Endothelial cell of umbilical vein (primary cell): Measurements from ENCODE around the gene LIAS. TPM values are rescaled to one million over a fixed set of nuclear protein-coding genes. Genes with fewer than 3 reads are reported as not detected.

Experiments
- BruUV-seq: library from RNA; stranded (reverse); fragments of 400-500 nt; replicated peaks from 2 replicates; lab custom pipeline; 2021; lab: Mats Ljungman, UMichigan
- CTCF ChIA-PET: fragments of 300-600, 350-600 bp; sonication (Branson Sonifier 250); formaldehyde crosslinking; loops from one replicate; lab custom pipeline; 2021; ENCODE audit warnings: antibody characterized with exemption, inconsistent platforms; lab: Charles Lee
- POLR2A ChIA-PET: fragments of 300-600, 350-600 bp; sonication (Branson Sonifier 250); formaldehyde crosslinking; loops from one replicate; lab custom pipeline; 2021; ENCODE audit warnings: antibody characterized with exemption, inconsistent platforms; lab: Charles Lee
- DNase-seq: peaks from one replicate; pipeline ENCODE4 v3.0.0-alpha.2; 2011; ENCODE audit warnings: low read depth, low spot score
- FAIRE-seq: peaks from 2 replicates; lab custom pipeline; 2011; peaks lifted over from hg19 to GRCh38; lab: Jason Lieb, UNC
- H2AFZ ChIP-seq: 2 replicates; pipeline ENCODE4 v1.6.0; 2012; ENCODE audit warnings: low read depth, low read length, control low read depth, inconsistent platforms
- H3K27ac ChIP-seq: 2 replicates; pipeline ENCODE4 v1.5.1; 2011; ENCODE audit warnings: low read depth, mild to moderate bottlenecking, control low read depth, low read length, moderate library complexity; ENCODE audit not compliant: insufficient read depth
- H3K27me3 ChIP-seq, 2 experiments: 2 replicates each; pipeline versions ENCODE4 v1.6.0 to v1.6.1; 2011; ENCODE audit warnings: low read length in 2 of 2, mixed read lengths in 1 of 2; ENCODE audit not compliant: control insufficient read depth in 2 of 2, insufficient read depth in 2 of 2
- H3K36me3 ChIP-seq, 2 experiments: 2 replicates in 1 of 2; 3 replicates in 1 of 2; pipeline ENCODE4 v1.5.1; 2011; ENCODE audit warnings: low read length in 2 of 2, mild to moderate bottlenecking in 1 of 2, moderate library complexity in 1 of 2; ENCODE audit not compliant: control insufficient read depth in 2 of 2, insufficient read depth in 2 of 2; ENCODE audit errors: extremely low read depth in 1 of 2
- H3K4me1 ChIP-seq: 3 replicates; pipeline ENCODE4 v1.5.1; 2011; ENCODE audit warnings: mild to moderate bottlenecking, low read length; ENCODE audit not compliant: control insufficient read depth, insufficient read depth; ENCODE audit errors: extremely low read depth
- H3K4me2 ChIP-seq: 2 replicates; pipeline ENCODE4 v1.6.1; 2011; ENCODE audit warnings: low read length, control low read depth, mixed read lengths; ENCODE audit not compliant: insufficient read depth
- H3K4me3 ChIP-seq, 3 experiments: fragments of 200-600 bp in 1 of 3; sonication (generic), shearing (Covaris generic) in 1 of 3; replicated peaks in 1 of 3; 2 replicates each; pipeline ENCODE4 v1.5.1; 2011 to 2016; ENCODE audit warnings: control low read depth in 3 of 3, low read length in 3 of 3, mild to moderate bottlenecking in 2 of 3, inconsistent platforms in 1 of 3, low read depth in 1 of 3, moderate library complexity in 1 of 3; ENCODE audit not compliant: insufficient read depth in 1 of 3
- H3K79me2 ChIP-seq: 2 replicates; pipeline ENCODE4 v1.6.0; 2012; ENCODE audit warnings: low read length, inconsistent platforms; ENCODE audit not compliant: control insufficient read depth, insufficient read depth
- H3K9ac ChIP-seq: replicated peaks from 2 replicates; pipeline ENCODE3; 2011; ENCODE audit warnings: low read length, control low read depth; ENCODE audit not compliant: insufficient read depth; ENCODE audit errors: extremely low read depth
- H3K9me1 ChIP-seq: replicated peaks from 3 replicates; pipeline ENCODE4 v1.6.0; 2011; ENCODE audit warnings: mild to moderate bottlenecking, low read length; ENCODE audit not compliant: control insufficient read depth, insufficient read depth; ENCODE audit errors: extremely low read depth
- H3K9me3 ChIP-seq: replicated peaks from 2 replicates; pipeline ENCODE4 v1.5.1; 2012; ENCODE audit warnings: low read length, inconsistent platforms; ENCODE audit not compliant: control insufficient read depth, insufficient read depth
- H4K20me1 ChIP-seq: replicated peaks from 2 replicates; pipeline ENCODE3; 2011; ENCODE audit warnings: mild to moderate bottlenecking, low read length; ENCODE audit not compliant: control insufficient read depth, insufficient read depth; ENCODE audit errors: extremely low read depth
- CTCF ChIP-seq, 2 donors: IDR thresholded peaks; 1 replicate in 1 of 2; 2 replicates in 1 of 2; pipeline ENCODE4 v1.5.1; 2011; ENCODE audit warnings: low read length in 2 of 2, mild to moderate bottlenecking in 2 of 2, moderate library complexity in 2 of 2, control low read depth in 1 of 2, inconsistent platforms in 1 of 2, low read depth in 1 of 2; ENCODE audit not compliant: insufficient read depth in 1 of 2; ENCODE audit errors: extremely low read depth in 1 of 2
- EZH2 ChIP-seq: IDR thresholded peaks from 2 replicates; pipeline ENCODE4 v1.6.1; 2012; ENCODE audit warnings: borderline replicate concordance, low read depth, mild to moderate bottlenecking, moderate library complexity, low read length, inconsistent platforms; ENCODE audit not compliant: severe bottlenecking
- FOS ChIP-seq: IDR thresholded peaks from 2 replicates; pipeline ENCODE4 v1.6.1; 2011; ENCODE audit warnings: mild to moderate bottlenecking, low read length, moderate library complexity, borderline replicate concordance; ENCODE audit not compliant: insufficient read depth
- GATA2 ChIP-seq: IDR thresholded peaks from 2 replicates; pipeline ENCODE4 v1.7.0; 2011; ENCODE audit warnings: low read depth, mild to moderate bottlenecking, moderate library complexity, mixed read lengths, low read length; ENCODE audit not compliant: insufficient read length, insufficient read depth
- JUN ChIP-seq: IDR thresholded peaks from 2 replicates; pipeline ENCODE4 v1.6.1; 2011; ENCODE audit warnings: borderline replicate concordance, low read depth; ENCODE audit not compliant: insufficient read length, insufficient read depth
- MAX ChIP-seq: IDR thresholded peaks from 2 replicates; pipeline ENCODE4 v1.6.1; 2011; ENCODE audit not compliant: insufficient read depth, insufficient read length
- MYC ChIP-seq: IDR thresholded peaks from one replicate; pipeline ENCODE4 v1.6.1; 2011; ENCODE audit warnings: mild to moderate bottlenecking, low read depth, low read length
- POLR2A ChIP-seq: IDR thresholded peaks from 2 replicates; pipeline ENCODE4 v1.6.1; 2012; ENCODE audit warnings: low read depth, mild to moderate bottlenecking, control low read depth, low read length
- POLR2AphosphoS5 ChIP-seq: IDR thresholded peaks from 2 replicates; pipeline ENCODE4 v1.6.1; 2012; ENCODE audit warnings: low read depth, mild to moderate bottlenecking, control low read depth, low read length, moderate library complexity; ENCODE audit not compliant: insufficient read depth
- dilution Hi-C: fragments of 300-500 bp; cut with MboI; formaldehyde crosslinking; loops from one replicate; pipeline ENCODE4 v1.15.0; 2019; ENCODE audit warnings: low sequenced_read_pairs; ENCODE audit not compliant: extremely low pct_ligation_motif_present
- intact Hi-C: fragments of 100-400 bp; cut with micrococcal nuclease; formaldehyde crosslinking; loops from one replicate; pipeline ENCODE4 v1.10.0; 2022
- polyA plus RNA-seq, 4 experiments: library from polyadenylated mRNA; depleted of rRNA in 3 of 4; stranded (reverse) in 3 of 4; unstranded in 1 of 4; fragments of >200 nt; gene quantifications; 2 replicates each; pipeline versions ENCODE4 v1.2.1 to v1.2.3, GENCODE V29; 2011 to 2012; ENCODE audit warnings: missing spikeins in 1 of 4
- total RNA-seq: library from RNA; stranded (reverse); gene quantifications from 2 replicates; pipeline ENCODE4 v1.2.3, GENCODE V29; 2021

The LIAS gene
- total and polyA plus RNA-seq, 2 donors (not counting 3 experiments of a cell fraction or from before 2014, with no cell fraction given): 5.5 to 11.3 TPM

GRCh38 chr4:39525822-39526690 lies 67.2 kb downstream of the LIAS start:
- CTCF ChIA-PET: interaction anchor here (1.1 to 2.3 kb wide), 5 partner anchors 21 to 134 kb away, joined by 3 to 11 read pairs (median 6); partner anchors contain the start of gene SMIM14
- H3K27me3 ChIP-seq: no peaks in the 10 kb centered on the region

More at GRCh38 chr4:39525822-39526690, 67.2 kb downstream of the LIAS start:
- H2AFZ ChIP-seq: peak overlapping the region; percentile 64
- TF ChIP-seq GATA2 (no peak), MYC (no peak), MAX (no peak), POLR2AphosphoS5 (no peak), JUN (no peak), FOS (no peak), CTCF (IDR thresholded peaks at IDR 0.05; ENCODE audit: extremely low read depth in 1 of 2, insufficient read depth in 1 of 2, low read depth in 1 of 2, low read length in 2 of 2) (no peak), EZH2 (no peak), POLR2A (no peak)
- H3K9ac ChIP-seq: peak overlapping the region; percentile 73
- H4K20me1 ChIP-seq: no peaks in the 10 kb centered on the region
- intact Hi-C loops: loop anchor here (2.0 to 10.0 kb wide), 4 partner anchors 96 to 791 kb away; partner anchors contain the start of gene UBE2K
- peak overlapping the region; percentile 90 for H3K4me2 ChIP-seq
- H3K4me1 ChIP-seq: peaks cover 22% of the 10 kb centered on the region
- POLR2A ChIA-PET: interaction anchor here (1.2 to 3.7 kb wide), 2 partner anchors 16 to 112 kb away, joined by 3 to 42 read pairs; partner anchors contain the start of gene SMIM14
- H3K9me3 ChIP-seq: no peaks in the 10 kb centered on the region
- H3K27ac ChIP-seq: peak overlapping the region; percentile 90
- no peaks in the 10 kb centered on the region for H3K9me1 ChIP-seq
- H3K36me3 ChIP-seq: no peaks in the 10 kb centered on the region
- FAIRE-seq (no peak), DNase-seq (no peak)
- peaks cover 55% of the 10 kb centered on the region for H3K79me2 ChIP-seq
- peak overlapping the region; percentile 50 to 92 (median 60) for H3K4me3 ChIP-seq
- no TSS peak for BruUV-seq
- dilution Hi-C loops: no loop called here
